HG03060 (cell line): ENCODE results near the gene MARF1.
"Not testable (repeated sequence)": the region's sequence is repeated elsewhere in the genome, so short reads cannot be mapped to it uniquely, and the experiment has no call there.

Experiments used
- ATAC-seq: cut with Tn5 transposase; IDR thresholded peaks from one replicate; pipeline ENCODE4 v1.9.1; 2021; ENCODE audit warnings: low read depth, moderate number of reproducible peaks; ENCODE audit not compliant: unreplicated experiment

Gene MARF1

DNA sequence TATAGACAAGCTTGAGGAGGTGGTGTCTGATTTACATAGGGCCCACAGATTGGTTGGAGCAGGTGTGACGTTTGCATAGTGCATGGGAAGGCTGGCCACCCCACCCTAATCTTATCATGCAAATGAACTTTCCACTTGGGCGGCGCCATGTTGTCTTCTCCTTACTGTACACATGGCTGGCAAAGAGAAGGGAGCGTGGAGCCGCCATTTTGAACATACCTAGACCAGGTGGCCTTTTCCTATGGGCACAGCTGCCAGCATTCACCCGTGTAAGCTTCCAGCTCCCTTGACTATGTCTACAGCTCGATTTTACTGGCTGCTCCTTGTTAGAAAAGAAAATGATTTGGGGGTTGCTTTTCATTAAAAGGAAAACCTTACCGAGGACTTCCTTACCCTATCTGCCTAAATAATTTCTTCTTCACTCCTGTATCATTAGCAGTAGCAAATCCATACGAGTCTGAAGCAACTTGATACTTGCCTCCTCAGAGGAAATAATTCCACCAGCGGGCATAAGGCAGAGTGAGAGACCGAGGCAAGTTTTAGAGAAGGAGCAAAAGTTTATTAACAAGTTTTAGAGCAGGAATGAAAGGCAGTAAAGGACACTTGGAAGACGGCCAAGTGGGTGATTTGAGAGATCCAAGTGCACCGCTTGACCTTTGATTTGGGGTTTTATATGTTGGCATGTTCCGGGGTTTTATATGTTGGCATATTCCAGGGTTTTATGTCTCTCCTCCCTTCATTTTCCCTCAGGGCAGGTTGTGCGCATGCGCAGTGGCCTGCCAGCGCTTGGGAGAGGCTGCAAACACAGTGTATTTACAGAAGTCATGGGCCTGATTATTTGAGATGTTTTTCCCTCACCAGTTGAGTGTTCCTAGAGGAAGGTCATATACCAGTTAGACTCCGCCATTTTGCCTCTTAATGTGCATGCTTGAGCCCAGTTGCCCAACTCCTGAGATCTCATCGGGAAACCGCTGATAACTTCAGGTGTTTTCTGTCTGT is 65.7 kb downstream of the MARF1 start:
- no peak for ATAC-seq

DNA sequence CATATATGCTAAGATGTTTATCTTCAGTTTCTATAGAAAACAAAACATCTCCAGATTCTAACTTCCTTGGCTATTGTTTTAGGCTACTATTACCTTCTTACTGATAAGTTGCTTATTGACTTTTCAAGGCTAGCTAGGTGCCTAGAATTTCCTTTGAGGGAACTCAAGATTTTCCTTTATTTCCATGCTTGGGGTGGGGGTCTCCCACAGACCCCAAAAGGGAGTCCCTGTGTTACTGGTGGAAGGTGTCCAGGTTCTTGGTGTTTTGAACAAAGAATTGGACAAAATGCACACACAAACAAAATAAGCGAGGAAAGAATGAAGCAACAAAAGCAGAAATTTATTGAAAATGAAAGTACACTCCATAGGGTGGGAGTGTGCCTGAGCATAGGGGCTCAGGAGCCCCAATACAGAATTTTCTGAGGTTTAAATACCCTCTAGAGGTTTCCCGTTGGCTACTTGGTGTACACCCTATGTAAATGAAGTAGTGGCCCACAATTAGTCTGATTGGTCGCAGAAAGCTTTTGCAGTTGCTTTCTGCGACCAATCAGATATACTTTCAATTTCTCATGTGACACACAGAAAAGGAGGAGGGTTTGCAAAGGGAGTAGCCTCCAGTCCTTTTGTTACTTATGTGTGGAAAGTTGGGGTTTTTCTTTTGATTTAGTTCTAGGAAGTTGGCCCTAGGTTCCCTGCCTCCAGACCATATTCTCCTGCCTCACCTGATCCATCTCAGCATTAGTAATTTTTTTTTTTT is 67.5 kb downstream of the MARF1 start:
- ATAC-seq: no peak

DNA sequence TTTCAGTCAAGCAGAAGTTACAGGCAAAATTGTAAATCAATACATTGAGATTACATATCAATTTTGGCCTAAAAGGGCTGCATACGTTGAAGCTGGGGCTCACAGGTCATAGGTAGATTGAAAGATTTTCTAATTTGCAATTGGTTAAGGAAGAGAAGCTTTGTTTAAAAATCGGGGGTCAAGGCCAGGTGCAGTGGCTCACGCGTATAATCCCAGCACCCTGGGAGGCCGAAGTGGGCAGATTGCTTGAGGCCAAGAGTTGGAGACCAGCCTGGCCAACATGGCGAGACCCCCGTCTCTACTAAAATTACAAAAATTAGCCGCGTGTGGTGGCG is 68.4 kb downstream of the MARF1 start:
- no peak for ATAC-seq

DNA sequence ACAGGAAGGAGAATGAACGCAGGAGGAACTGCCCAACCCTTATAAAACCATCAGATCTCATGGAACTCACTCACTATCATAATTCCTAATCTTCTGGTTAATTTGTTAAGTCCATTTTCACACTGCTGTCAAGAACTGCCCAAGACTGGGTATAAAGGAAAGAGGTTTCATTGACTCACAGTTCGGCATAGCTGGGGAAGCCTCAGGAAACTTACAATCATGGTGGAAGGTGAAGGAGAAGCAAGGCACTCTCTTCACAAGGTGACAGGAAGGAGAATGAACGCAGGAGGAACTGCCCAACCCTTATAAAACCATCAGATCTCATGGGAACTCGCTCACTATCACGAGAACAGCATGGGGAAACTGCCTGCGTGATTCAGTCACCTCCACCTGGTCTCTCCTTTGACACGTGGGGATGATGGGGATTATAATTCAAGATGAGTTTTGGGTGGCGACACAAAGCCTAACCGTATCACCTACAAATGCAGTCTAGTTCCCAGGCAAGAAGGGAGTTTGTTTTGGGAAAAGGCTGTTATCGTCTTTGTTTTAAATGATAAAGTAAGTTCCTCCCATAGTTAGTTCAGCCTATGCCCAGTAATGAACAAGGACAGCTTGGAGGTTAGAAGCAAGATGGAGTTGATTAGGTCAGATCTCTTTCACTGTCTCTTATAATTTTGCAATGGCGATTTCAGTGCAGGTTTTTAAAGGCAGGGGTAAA is 68.9 kb downstream of the MARF1 start:
- not testable (repeated sequence) for ATAC-seq

DNA sequence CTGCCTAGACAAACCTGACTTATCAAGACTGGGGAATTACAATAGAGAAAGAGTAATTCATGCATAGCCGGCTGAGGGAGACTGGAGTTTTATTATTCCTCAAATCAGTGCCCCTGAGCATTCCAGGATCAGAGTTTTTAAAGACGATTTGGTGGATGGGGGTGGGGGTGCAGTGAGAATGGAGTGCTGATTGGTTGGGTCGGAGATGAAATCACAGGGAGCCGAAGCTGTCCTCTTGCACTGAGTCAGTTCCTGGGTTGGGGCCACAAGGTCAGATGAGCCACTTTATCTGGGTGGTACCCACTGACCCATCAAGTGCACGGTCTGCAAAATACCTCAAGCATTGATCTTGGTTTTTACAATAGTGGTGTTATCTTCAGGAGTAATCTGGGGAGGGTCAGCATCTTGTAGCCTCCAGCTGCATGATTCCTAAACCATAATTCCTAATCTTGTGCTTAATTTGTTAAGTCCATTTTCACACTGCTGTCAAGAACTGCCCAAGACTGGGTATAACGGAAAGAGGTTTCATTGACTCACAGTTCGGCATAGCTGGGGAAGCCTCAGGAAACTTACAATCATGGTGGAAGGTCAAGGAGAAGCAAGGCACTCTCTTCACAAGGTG is 69.6 kb downstream of the MARF1 start:
- no peak for ATAC-seq

DNA sequence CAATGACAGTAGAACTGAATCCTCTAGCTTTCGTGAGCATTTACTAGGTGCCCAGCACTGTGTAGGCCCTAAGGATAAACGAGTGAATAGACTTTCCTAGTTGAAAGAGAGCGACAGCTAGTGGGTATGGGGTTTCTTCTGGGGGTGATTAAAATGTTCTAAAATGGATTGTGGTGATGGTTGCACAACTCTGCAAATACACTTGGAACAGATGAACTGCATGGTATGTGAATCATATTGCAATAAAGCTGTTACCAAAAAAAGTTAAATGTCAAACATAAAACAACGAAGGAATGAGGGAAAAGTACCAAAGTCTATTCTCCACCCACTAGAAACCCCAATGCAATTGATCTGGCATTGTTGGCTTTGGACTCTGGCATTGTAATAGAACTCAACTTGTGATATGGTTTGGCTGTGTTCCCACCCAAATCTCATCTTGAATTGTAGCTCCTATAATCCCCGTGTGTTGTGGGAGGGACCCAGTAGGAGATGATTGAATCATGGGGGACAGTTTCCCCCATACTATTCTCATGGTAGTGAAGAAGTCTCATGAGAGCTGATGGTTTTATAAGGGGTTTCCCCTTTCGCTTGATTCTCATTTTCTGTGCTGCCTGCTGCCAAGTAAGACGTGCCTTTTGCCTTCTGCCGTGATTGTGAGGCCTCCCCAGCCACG is 70.5 kb downstream of the MARF1 start:
- ATAC-seq: no peak

DNA sequence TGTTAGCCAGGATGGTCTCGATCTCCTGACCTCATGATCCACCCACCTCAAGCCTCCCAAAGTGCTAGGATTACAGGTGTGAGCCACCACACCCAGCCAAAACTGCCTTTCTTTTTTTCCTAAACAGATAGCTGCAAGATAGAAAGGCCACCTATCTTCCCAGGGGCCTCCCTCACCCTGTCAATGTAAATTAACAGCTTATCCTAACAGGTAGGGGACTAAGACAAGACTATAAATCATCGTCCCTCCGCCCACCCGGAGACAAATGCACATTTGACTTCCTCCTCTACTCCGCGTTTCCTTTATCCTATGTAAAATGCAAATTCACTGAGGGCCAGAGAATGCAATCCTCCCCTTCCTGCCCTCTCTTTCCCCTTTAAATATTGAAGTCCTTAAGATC is 71.4 kb downstream of the MARF1 start:
- ATAC-seq: no peak

DNA sequence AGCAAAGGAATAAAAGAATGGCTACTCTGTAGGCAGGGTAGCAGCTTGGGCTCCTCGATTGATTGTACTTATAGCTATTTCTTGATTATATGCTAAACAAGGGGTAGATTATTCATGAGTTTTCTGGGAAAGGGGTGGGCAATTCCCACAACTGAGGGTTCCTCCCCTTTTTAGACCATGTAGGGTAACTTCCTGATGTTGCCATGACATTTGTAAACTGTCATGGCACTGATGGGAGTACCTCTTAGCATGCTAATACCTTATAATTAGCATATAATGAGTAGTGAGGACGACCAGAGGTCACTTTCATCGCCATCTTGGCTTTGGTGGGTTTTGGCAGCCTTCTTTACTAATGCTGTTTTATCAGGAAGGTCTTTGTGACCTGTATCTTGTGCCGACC is 72.3 kb downstream of the MARF1 start:
- ATAC-seq: not testable (repeated sequence)

DNA sequence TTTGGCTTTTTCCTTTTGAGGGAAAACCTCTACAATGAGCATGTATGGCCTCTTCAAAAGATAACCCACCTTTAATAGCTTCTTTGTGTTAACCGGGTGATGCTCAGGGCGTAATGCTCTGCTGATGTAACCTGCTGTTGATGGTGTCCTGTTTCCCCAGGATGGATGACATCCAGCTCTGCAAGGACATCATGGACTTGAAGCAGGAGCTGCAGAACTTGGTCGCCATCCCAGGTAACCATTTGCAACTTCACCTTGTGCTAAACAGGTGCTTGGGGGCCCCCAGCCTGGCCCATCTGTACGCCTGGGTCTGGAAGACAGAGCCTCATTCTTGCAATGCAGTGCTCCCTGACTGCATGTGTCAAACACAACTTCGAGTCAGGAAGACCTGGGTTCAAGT is 75.1 kb downstream of the MARF1 start:
- no peak for ATAC-seq

DNA sequence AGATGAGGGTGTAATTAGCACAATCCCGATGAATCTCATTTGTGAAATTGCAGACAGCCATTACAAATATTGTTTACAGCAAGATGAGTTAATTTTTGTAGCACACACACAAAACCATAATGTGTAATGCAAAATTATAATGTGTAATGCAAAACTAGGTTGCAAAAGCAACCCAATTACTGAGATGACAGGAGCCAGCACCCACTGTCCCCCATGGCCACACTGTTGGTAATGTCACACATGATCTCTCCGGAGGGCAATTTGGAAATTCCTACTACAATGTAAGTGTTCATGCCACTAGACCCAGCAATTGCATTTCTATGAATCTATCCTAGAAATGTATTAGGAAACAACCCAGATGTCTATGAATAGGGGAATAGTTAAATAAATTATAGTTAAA is 76.9 kb downstream of the MARF1 start:
- no peak for ATAC-seq

DNA sequence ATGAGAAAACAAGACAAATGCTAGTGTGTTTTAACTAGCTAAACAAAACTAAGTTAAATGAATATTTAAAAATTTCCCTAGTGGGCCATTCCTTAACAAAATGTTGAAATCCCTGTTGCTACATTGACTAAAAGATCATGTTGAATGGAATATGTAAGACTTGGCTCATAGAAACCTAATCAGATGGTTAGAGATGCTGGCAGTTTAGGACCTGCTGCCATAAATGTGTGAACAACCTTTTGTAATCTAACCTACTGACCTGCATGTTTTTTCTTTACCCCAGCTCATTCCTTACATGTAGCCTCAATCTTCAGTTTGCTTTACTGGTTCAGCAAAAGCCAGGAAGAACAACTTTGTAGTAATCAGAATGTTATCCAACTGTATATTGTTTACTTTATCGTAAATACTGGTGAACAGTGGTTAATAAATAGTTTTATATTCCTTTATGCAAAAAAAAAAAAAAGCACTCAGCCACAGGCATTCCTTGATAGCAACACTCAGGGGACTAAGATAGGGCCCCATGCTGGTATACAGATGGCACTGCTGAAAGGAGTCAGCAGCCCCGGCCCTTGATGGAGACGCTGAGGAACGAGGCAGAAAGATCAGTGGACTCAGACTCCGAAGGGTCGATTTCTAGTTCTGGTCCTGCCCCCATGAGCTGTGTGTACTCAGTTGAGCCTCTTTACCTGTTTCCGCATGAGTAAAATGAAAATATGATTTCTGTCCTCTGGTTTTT is 78.2 kb downstream of the MARF1 start:
- no peak for ATAC-seq

DNA sequence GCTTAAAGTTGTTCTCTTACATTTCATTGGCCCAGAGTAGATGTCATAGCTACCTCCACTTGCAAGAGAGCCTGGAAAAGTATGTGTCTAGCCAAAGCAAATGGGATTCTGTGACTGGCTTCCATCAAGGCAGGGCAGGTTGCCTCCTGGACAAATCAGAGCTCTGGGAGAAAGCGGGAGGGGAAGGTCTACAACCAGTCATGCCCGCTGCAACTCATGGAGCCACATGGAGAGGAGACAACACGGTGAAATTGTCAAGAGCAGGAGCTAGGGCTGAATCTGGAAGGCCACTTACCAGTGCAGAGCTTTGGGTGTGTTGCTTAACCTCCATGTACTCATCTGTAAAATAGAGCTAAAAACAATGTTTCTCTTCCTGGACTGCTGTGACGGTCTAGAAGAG is 83.8 kb downstream of the MARF1 start:
- ATAC-seq: no peak

DNA sequence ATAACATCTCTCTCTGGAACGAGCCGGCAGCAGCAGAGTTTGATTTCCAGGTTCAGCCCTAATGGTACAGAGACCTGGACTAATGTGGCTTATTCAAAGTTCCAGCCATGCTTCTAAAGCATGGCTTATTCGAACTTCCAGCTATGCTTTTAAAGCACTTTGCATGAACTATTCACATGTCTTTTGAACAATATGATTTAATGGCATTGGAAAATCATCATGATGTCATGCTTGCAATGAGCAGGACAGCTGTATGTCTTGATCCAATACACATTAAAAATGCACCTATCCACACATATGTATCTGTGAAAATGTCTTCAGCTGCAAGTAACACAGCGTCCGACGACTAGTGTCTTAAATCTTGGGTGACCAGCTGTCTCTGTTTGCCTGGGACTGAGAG is 85.7 kb downstream of the MARF1 start:
- ATAC-seq: no peak

DNA sequence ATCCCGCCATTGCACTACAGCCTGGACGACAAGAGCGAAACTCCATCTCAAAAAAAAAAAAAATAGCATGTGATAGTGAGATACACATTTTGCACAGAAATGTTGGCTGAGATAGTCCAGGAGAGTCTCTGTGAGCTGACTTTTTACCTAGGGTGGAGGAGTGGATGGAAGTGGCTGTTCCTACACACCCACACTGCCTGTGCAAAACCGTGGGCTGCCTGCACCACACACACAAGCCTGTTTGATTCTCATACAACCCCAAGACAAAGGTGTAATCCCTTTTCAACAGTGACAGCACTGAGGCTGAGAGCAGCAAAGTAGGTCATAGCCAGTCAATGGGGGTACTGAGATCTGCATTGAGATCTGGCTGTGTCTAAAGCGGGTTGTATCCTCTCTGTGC is 86.8 kb downstream of the MARF1 start:
- no peak for ATAC-seq

DNA sequence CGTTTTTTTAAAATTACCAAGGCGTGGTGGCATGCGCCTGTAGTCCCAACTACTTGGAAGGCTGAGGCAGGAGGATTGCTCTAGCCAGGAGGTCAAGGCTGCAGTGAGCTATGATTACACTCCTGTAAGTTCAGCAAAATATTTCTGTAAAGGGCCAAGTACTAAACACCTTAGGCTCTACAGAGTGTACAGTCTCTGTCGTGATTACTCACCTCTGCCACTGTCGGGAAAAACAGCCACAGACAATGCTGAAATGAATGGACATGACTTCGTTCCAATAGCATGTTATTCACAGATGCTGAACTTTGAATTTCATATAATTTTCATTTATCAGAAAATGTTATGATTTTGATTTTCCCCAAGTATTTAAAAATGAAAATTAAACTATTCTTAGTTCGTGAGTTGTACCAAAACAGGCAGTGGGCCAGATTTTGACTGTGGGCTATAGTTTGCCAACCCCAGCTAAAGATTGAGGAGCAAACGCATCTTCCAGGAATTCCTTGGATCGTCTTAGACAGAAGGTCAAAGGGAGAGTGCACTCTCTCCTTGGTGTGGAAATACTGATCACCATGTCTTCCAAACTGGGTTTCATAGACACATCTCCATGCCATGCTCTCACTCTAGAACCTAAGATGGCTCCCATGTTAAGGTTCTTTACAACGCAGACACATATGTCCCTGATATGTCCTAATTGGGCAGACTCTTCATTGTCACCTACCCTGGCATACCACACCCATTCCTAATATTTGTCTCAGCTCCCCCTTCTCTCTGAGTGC is 89.5 kb downstream of the MARF1 start:
- ATAC-seq: no peak

DNA sequence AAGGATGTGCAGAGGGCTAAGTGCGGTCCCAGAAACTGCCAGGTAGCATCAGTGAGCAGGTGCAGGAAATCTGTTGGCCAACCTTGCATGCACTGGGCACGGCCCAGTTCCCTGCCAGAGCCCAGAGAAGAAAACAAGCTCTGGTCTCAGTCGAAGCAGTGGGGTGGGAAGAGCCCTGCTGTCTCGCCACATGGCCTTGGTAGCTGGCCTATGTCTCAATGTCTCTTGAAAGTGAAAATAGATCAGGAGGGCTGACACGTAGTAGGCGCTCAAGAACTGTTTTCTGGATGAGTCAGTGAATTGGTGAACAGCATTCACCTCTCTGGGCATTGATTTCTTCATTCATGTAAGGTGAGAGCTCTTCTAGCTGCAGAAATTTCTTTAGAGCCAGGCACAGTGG is 90.4 kb downstream of the MARF1 start:
- no peak for ATAC-seq

DNA sequence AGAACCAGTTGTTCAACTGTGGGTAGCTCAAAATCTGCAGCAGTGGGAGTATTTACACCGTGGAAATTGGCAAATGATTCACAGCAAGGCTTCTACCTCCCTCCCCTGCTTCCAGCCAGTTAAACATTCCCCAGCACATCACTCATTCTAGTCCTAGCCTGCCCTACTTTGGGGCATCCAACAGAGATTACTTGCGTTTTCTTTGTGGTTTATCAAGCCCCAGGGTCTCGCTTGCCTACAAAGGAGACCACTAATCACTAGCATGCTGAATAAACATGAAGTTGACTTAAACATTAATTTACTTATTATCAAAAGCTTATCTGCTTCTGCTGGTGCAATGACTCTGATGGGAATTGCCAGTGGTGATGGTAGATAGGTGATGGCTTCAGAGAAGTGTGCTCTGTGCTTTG is 94.5 kb downstream of the MARF1 start:
- no peak for ATAC-seq

DNA sequence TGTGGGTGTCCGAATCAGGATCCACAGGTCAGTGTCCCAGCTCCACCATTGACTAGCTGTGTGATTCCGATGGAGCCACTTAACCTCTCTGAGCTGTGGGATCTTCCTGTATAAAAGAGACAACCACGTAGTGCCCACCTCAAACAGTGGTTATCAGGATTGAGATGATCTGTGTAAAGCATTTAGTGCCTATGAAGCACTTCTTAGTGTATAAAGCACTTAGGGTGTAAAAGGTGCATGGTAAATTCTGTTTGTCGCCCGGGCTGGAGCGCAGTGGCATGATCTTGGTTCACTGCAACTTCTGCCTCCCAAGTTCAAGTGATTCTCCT is 95.2 kb downstream of the MARF1 start:
- no peak for ATAC-seq
